Ecto neural progenitor cell (in vitro differentiated cells): ENCODE data around the gene BEST3.

Source experiments
- DNase-seq: peaks from one replicate; pipeline ENCODE4 v3.0.0-alpha.2; 2018; ENCODE audit warnings: low spot score

The BEST3 gene

DNA sequence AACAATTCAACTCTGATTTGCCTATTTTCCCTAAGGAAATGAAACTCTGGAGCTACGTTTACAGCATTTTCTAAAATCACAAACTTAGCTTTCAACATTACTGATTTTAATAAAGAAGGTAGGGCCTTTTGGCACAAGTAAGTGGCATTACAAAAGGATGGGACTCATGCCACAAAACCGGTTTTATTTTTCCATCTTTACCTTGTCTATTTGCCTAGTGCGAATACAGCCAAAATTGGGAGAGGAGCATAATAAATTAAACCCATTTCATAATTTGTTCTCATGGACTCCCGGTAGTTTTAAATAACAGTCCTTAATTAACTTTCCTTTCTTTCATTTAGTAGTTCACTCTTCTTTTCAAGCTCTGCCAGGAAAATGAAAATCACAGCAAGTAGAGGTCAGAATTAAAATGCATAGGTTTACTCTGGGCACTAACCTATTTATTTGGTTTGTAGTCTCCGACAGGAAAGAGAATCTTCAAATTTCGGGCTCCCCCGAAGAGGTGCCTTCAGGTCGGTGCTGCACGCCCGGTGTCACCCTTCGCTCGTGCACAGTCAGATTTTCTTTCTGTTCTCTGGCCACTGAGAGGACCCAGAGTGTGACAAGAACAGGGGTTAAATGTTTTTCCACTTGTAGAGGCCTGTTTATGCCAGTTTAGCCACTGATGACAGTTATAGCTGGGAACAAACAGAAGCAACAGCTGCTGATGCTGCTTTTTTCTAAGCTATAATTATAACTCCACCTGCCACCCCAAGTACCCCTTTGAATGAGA lies at the start of gene BEST3:
Gene BEST3, minus strand, starts transcription at position 535 of the 772 bp plus-strand sequence. CDS start 1,505 bp downstream, outside the sequence.
- DNase-seq: no peak

DNA sequence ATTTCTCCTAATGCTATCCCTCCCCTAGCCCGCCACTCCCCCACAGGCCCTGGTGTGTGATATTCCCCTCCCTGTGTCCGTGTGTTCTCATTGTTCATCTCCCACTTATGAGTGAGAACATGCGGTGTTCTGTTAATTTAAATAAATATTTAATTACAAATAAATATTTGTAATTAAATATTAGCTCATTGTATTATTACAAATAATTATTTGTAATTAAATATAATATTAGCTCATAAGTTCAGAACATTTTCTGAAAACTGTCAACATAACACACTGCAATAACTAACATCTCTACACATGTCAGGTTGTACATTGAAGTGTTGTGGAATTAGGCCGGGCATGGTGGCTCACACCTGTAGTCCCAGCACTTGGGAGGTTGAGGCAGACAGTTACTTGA lies 45.0 kb upstream of the BEST3 start:
- no peak for DNase-seq

DNA sequence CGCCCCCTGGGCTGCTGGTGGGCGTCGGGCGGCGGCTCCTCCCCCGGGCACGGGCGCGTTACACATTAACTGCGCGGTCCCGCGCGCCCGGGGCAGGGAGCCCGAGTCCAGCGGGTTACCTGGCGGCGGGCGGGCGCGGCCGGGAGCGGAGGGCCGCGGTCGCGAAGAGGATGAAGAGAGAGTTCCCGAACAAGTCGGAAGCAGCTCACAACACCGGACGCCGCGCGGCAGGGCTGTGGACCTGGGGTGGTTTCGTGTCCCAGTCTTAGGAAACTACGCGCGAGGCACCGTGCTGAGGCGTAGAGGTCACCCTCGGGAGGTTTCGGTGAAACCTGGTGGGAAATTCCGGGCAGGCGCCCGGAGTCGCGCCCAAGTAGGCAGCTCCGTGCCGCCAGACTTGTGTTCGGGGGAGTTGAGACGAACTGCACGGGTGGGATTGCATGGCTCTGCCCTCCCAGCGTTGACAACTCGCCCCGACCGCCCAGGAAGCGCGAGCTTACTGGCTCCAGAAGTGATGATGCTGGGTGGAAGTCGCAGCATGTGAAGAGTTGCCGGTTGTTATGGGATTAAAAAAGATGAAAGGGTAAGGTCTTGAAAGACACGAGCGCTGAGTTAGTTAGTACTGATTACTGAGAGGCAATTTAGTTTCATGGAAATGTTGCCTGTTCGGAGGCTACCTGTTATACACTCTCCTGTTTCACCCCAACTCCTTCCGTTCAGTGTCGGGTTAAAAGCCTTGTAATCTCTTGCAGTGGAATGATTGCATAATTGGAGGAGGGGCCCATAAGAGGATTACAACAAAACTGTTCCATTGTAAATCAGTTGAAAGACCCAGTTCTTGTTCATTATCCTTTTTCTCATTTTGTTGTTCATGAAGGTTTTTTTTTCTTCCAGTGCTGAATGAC lies 40.4 kb upstream of the BEST3 start:
- DNase-seq: peak; percentile 87

GRCh38 chr12:69738351-69739286 lies 39.5 kb upstream of the BEST3 start, which contains the start of gene RAB3IP:
Gene RAB3IP, plus strand, starts transcription at chr12:69738860. Its CDS starts 16,549 bp downstream, at chr12:69755409.
- DNase-seq: peak; percentile 99

DNA sequence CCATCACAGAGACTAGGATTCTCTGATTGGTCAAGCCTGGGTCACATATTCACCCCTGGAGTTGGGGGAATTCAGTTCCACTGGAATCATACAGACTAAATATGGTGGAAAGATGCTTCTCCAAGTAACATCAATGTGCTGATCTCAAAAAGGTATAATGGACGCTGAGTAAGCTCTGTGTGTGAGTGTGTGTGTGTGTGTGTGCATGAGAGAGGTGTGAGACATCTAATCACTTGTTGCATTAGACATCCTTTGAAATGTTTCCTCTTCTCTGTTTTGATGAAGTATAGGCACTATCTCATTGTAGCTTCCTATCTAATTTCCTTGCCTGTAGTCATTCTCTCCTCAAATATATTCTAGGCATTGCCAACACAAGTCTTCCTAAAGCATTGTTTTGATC lies 34.5 kb upstream of the BEST3 start:
- DNase-seq: no peak

DNA sequence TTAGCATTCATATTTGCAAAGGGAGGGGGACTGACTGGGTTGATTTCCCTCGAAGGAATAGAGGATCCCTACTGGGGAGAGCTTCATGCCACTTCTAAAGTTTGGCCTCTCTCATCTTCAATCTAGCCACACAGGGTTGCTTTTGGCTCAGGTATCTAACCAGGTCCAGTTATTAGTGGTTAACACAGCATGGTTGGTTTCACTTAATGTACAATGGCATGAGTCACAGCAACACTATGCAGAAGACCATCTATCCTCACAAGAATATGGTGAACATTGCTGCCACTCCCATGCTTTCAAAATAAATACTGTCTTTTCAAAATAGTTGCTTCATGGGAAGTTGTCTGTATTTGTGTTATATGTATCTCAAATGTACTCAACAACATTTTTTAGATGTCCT lies 33.0 kb upstream of the BEST3 start:
- DNase-seq: no peak

DNA sequence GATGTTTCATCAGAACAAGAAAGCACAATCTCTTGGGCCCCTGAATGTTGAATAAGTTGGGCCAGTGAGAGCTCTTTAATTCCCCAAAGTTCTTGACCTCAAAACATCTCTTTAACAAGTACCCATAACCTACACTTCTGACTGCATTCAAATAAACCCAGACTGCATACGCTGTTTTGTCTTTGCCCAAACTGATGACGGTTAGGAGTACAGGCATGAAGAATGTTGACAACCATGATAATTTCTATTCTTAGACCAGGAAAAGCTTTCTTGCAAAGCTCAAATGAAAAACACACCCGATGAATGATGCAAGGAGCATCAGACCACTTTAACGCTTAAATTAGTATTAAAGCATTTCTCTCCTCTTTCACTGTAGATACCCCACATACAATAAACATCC lies 27.8 kb upstream of the BEST3 start:
- DNase-seq: no peak

GRCh38 chr12:69720750-69721149 lies 21.6 kb upstream of the BEST3 start:
- no peak for DNase-seq

GRCh38 chr12:69719336-69720316 lies 20.5 kb upstream of the BEST3 start:
- DNase-seq: no peak

- DNase-seq: no peak
These were observed 15.4 kb upstream of the BEST3 start for GRCh38 chr12:69714542-69714941.

- DNase-seq: no peak
These were observed 13.7 kb upstream of the BEST3 start for GRCh38 chr12:69712826-69713225.

GRCh38 chr12:69708649-69709048 lies 9.5 kb upstream of the BEST3 start:
- no peak for DNase-seq

DNA sequence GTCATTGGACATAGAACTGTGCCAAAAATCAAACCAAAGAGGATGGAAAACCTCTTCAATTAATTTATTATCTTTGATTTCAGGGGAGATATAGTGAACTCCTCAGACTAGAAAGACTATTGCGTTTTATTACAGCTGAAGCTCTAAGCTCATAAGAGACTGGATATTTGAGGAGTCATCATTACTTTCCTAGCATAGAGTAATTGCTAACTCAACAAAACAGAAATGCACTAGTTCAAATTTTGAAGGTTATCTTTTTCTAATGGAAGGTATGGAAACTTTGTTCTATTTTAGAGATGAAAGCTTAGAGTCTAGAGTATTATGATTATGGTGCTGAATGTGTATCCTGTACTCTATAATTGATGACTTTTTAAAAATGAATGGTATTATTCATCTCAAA lies 5.3 kb upstream of the BEST3 start:
- DNase-seq: no peak

DNA sequence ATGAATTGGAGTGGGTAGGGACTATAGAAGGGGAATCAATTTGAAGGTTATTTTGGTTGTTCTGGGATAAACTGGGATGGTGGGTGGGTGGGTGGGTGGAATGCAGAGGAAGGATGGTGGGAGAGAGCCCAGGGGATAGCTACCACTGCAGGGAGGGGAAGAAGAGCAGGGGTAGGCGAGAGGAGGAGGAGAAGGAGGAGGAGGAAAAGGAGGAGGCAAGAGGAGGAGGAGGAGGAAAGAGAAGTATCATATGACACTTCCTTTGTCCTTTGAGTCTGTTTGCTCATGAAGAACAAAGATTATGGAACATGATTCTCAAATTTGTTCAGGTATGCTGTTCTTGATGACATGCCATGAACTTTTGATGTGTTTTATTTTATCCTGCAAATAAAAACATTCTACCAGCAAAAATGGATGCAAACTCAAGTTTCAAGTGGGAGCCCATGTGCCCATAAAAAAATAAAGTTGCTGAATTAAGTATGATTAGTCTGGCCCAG lies 4.1 kb upstream of the BEST3 start:
- DNase-seq: no peak

- DNase-seq: no peak
These were observed 2.7 kb upstream of the BEST3 start for GRCh38 chr12:69701826-69702225.

GRCh38 chr12:69698054-69698453 lies 1.0 kb downstream of the BEST3 start:
- no peak for DNase-seq

GRCh38 chr12:69694123-69694522 lies 5.0 kb downstream of the BEST3 start:
- DNase-seq: no peak

DNA sequence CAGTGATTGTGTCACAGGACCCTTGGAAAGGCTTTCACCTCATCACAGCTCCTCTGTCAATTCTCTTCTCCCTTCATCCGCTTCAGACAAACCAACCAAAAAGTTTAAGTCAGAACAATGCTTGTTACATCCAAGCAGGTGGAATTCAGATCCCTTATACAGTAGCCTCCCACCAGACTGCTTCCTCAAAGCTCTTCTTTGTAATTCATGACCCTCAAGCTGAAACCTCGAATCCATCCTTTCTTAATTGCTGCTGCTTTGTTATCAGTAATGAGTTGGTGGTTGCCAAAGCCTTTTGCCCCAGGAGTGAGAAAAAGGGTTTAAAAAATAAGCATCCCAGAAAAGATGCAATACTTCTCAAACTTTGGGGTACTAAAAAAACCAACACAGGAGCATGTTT lies 9.5 kb downstream of the BEST3 start:
- no peak for DNase-seq

GRCh38 chr12:69688471-69689427 lies 10.4 kb downstream of the BEST3 start:
- peak; percentile 74 for DNase-seq
